HG02852 (cell line): ENCODE data around the gene SLC29A1.

Source experiments
- ATAC-seq: cut with Tn5 transposase; IDR thresholded peaks from one replicate; pipeline ENCODE4 v1.9.1; 2021; ENCODE audit warnings: mild to moderate bottlenecking, moderate library complexity; ENCODE audit not compliant: unreplicated experiment

The SLC29A1 gene

DNA sequence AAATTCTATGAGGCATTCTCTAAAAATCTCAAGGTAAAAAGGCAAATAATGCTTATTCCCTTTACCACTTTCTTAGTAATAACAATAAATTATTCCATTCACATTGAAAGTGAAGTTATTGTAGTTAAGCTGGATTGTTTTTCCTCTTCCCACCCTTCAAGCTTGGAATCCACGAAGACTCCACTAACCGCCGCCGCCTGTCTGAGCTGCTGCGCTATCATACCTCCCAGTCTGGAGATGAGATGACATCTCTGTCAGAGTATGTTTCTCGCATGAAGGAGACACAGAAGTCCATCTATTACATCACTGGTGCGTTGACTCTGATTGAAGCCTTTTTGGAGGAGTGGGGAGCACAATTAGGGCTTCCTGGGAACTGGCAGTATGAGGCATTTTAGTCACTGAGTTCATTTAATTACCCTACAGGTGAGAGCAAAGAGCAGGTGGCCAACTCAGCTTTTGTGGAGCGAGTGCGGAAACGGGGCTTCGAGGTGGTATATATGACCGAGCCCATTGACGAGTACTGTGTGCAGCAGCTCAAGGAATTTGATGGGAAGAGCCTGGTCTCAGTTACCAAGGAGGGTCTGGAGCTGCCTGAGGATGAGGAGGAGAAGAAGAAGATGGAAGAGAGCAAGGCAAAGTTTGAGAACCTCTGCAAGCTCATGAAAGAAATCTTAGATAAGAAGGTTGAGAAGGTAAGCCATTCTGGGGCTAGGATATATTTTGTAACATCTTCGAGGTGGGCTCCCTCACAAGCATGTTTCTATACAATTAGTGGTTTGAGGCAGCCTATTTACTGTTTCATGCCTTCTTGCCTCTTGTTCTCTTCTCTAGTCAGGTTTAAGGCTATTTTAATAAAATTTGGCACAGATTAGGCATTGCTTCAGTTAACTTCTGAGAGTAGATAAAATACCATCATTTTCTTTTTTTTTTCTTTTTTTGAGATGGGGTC lies 28.5 kb downstream of the SLC29A1 start:
- no peak for ATAC-seq

- ATAC-seq = no peak
Measured at GRCh38 chr6:44253307-44254101, 30.1 kb downstream of the SLC29A1 start.

GRCh38 chr6:44254191-44255104 lies 31.1 kb downstream of the SLC29A1 start:
- no peak for ATAC-seq

- no peak for ATAC-seq
Measured at GRCh38 chr6:44255105-44255808, 31.9 kb downstream of the SLC29A1 start.

DNA sequence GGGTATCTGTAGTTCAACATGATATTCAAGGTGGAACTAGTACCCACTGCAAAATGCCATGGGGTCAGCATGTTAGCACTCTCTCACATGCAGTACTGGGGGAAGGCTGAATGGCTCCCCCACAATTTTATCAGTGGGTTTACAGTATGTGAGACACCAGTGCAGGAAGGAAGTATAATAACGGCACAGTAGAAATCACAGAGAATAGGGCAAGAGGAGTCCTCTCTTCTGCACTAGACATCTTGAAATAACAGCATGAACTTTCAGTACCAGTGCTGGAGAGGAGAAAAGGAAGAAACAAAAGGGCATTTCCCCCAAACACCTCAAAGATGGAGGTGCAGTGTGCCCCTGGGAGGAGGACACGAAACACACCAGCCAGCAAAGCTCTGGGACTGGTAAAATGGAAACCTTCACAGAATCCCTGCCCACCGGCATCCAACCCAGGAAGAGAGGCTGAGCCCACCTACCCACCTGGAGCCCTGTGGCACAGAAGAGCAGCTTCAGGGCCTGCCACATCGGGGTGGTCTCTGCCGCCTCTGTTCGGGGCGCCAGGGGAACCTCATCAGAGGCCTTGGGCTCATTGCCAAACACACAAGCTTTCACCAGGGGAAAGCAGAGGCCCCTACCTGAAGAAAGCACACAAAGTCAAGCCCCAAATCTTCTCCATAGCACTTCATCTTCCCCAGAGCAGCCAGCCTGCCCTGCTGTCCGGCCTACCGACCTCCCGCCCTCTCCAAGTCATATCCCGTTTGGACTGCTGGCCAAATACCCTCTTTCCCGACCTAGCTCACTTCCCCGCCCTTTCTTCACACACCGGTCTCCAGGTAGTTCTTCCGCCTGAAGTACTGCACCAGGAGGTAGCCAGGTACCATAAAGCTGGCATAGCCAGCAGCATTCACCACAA lies 32.7 kb downstream of the SLC29A1 start:
- no peak for ATAC-seq

DNA sequence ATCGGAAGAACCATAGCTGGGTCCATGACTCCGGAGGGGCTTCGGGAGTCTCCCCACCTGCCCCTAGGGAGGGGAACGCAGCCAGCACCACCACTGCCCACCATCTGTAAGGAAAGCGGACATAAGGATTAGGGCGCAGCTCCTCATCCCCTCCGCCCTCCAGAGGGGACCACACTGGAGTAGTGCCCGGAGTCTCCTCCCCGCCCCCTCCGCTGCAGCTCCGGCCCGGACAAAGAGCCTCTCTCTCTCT lies 33.3 kb downstream of the SLC29A1 start:
- ATAC-seq = no peak

GRCh38 chr6:44257025-44257752 lies 33.8 kb downstream of the SLC29A1 start, which contains the start of gene SLC35B2:
Gene SLC35B2, minus strand, starts transcription at chr6:44257528. Its CDS starts 118 bp downstream, at chr6:44257410.
- ATAC-seq = peak; percentile 54

GRCh38 chr6:44257753-44258324 lies 34.4 kb downstream of the SLC29A1 start:
- ATAC-seq = peak; percentile 26

GRCh38 chr6:44258325-44258863 lies 35.0 kb downstream of the SLC29A1 start:
- no peak for ATAC-seq

GRCh38 chr6:44258921-44259320 lies 35.5 kb downstream of the SLC29A1 start:
- ATAC-seq = no peak

DNA sequence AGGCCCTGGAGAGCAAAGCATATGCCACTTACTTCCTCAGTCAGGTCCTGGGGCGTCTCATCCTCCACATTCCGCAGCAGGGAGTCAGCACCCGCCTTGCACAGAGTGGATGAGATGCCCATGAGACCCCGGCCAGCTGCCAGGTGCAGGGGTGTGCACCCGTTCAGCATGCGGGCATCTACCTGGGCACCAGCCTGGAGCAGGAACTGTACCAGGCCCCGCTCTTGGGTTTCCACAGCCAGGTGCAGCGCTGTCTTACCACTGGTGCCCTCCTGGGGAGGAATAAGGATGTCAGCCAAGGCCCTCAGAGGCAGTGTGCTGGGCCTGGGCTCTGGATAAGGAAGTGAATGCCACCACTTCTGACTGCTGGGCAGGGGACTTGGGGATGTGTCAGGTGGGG lies 36.6 kb downstream of the SLC29A1 start:
- ATAC-seq = no peak

GRCh38 chr6:44260451-44261297 lies 37.3 kb downstream of the SLC29A1 start:
- no peak for ATAC-seq

GRCh38 chr6:44261581-44261980 lies 38.2 kb downstream of the SLC29A1 start:
- no peak for ATAC-seq

- ATAC-seq = no peak
Measured at GRCh38 chr6:44262467-44263353, 39.3 kb downstream of the SLC29A1 start.

- ATAC-seq = no peak
Measured at GRCh38 chr6:44263354-44264100, 40.1 kb downstream of the SLC29A1 start.
